HG03571 (cell line): ENCODE measurements around the gene SELENON.

Source experiments
- ATAC-seq: cut with Tn5 transposase; IDR thresholded peaks from one replicate; pipeline ENCODE4 v1.9.1; 2021; ENCODE audit not compliant: unreplicated experiment

Gene SELENON

DNA sequence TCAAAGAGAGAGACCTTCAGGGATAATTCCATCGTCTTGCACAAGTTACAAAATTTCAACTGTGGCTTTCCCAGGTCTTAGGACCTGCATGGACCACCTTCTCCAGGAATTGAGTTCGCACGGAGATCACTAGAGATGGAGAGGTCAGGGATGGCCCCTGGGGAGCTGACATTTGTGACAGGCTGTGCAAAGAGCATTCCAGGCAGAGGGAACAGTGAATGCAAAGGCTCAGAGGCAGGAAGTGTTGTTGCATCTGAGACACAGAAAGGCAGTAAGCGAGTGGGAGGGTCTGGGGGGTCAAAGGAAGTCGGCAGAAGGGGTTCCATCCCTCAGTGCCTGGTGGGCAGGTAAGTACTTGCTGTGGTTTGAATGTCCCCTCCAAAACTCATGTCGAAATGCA lies 9.5 kb upstream of the SELENON start:
- no peak for ATAC-seq

- no peak for ATAC-seq
These were observed 7.9 kb upstream of the SELENON start for GRCh38 chr1:25792115-25792514.

DNA sequence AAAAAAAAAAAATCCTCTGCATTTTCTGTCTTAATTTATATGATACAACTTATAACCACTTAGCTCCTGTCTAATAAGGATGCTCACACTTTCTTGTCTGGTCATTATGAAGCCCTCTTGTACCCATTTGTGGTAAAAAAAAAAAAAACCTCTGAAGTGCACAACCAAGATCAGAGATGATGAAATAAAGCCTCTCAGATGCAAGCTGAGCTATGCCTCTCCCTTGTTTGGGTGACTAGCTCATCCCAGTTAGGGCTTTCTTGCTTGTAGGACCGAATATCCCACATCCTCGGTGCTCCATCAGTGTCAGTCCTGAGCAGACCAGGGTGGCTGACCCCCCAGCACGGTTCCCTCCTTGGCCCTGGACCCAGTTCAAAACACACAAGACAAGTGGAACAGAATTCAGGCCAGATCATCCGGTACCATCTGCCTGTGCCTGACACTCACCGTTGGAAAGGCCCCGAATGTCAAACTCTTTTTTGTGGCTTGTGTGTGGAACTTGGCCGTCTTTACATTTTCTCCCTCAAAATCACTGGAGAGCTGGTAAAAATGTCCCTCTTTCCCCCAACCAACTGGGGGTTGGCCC lies 6.3 kb upstream of the SELENON start:
- no peak for ATAC-seq

DNA sequence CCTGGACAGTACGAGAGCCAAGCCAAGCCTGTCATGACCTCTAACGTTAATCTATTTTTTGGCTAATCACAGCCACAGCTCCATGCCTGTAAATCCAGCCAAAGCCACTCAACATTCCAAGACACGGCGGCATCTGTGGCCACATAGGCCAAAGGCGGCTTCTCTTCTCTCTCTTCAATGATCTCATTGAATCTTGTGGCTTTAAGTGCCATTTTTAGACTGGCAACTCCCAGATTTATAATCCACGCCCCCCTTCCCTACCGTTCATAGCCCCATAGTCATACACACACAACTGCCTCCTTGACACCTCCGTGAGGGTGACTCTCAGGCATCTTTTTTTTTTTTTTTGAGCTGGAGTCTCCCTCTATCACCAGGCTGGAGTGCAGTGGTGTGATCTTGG lies 5.7 kb upstream of the SELENON start:
- no peak for ATAC-seq

DNA sequence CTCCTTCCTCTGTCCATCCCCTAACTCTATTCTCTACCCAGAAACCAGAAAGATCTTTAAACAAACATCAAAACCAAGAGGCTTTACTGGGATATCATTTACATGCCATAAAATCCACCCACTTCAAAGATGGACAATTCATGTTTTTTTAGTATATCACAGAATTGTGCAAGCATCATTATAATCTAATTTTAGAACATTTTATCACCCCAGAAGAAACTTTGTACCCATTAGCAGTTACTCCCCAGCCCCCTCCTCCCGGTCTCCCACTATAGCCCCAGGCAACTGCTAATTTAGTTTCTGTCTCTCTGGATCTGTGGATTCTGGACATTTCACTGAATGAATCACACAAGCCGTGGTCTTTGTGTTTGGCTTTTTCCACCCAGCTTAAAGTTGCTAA lies 4.8 kb upstream of the SELENON start:
- no peak for ATAC-seq

DNA sequence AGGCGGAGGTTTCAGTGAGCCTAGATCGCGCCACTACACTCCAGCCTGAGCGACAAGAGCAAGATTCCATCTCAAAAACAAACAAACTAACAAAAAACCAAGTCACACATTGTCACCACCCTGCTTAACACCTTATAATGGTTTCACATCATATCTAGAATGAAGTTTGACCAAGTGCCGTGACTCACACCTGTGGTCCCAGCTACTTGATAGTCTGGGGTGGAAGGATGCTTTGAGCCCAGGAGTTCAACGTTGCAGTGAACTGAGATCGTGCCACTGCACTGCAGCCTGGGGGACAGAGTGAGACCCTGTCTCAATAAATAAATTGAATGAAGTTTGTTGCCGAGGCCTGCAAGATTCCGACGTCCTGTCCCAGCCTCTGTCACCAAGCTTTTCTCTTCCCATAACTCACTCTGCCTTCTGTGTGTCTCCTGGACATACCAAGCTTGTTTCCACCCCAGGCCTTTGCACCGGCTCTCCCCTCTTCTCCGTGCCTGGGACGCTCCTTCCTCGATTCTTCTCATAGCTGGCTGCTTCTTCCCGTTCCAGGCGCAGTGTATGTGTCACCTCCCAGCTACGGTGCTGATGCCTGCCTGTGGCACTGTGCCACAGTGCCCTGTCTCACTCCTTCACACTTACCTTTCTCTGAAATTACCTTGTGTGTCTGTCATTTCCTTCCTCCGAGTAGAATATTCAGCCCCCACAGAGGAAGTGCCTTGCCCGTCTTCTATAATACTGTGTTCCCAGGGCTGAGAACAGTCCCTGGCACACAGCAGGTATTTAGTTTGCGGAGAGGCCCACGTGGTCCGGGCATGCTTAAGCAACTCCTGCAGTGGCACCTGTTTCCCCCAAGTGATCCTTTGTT lies 3.8 kb upstream of the SELENON start:
- no peak for ATAC-seq

- no peak for ATAC-seq
These were observed 3.1 kb upstream of the SELENON start for GRCh38 chr1:25796811-25797458.

GRCh38 chr1:25797939-25798338 lies 2.1 kb upstream of the SELENON start:
- ATAC-seq, result no peak

DNA sequence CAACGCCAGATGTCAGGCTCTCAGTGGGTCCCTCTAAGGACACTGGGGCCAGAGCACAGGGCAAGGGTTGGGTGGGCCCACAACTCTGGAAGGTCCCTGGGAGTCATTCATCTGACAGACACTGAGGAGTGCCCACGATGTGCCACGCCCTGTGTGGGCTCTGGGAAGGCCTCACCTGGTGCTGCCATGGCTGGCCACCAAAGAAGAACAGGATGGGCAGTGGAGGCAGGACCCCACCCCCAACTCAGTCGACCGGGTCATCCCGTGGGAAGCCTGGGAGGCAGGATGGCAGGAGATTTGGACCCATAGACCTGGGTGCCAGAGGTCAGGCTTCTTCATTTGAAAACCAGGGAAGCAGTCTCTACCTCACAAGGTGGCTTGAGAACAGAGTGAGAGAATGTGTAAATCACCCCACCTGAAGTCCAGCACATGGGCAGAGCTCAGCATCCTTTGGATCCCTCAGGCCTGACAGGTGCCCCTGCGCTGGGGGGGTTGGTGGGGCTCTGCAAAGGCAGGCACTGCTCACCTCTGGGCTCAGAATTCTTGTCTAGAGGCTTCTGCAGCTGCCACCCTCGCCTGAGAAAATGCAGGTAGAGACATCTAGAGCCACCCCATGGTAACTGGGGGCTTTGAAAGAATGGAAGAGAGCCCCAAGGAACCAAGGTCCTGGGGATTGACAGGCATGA lies 1.2 kb upstream of the SELENON start:
- no peak for ATAC-seq

- ATAC-seq, result no peak
These were observed 550 bp upstream of the SELENON start for GRCh38 chr1:25799352-25799934.

DNA sequence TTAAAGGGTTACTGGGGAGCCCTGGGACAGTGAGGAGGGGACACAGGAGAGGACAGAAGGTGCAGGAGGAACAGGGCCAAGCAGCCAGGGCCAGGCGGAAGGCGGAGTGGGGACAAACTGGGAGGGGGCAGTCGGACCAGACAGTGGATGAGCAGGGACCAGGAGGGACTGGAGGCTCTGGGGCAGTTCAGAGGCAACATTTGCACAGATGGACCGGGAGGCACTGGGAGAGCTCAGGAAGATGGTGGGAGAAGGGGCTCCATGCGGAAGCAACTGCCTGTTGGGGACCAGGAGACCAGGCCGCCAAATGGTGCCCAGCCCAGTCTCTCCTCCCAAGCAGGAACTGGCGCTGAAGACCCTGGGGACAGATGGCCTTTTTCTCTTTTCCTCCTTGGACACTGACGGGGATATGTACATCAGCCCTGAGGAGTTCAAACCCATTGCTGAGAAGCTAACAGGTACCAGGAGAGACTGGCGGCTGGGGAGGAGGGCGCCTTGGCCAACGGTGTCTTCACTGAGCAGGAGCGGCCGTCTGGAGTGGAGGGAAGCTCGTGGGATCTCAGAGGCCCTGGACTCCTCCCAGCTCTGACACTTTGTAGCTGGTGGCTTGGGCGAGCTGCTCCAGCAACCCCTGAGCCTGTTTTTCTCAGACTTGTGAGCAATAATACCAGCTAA lies 847 bp downstream of the SELENON start:
- ATAC-seq, result no peak

- no peak for ATAC-seq
These were observed 2.9 kb downstream of the SELENON start for GRCh38 chr1:25802915-25803314.

- no peak for ATAC-seq
These were observed 3.4 kb downstream of the SELENON start for GRCh38 chr1:25803368-25803767.

DNA sequence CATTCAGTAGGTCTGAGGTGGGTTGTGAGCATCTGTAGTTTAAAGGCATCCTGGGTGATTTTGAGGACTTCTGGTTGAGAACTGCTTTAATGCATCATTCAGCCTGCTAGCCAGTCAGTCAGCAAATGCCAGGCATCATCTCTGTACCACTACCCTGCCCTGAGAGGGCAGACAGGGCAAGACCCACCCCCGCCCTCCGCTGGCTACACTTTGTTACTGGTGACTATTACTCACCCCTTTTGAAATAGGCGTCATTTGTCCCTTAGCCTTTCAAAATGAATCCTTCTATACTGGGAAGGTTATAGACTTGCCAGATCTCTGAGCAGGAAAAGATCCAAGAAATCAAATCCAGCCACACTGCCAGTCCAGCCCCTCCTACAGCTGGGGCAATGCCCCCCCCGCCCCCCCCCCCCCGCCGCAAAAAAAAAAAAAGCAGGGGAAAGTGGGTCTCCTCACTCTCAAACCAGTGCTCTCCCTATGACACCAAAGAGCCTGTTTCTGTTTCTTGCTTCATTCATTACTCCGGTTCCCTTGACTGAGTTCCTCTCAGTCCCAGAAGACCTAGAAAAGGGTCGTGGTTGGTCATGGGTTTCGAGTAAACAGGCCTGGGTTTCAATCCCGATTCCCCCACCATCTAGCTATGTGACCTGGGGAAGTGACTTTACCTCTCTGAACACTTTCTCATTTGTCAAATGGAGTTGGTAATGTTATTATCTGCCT lies 4.4 kb downstream of the SELENON start:
- no peak for ATAC-seq

GRCh38 chr1:25804964-25805862 lies 5.2 kb downstream of the SELENON start:
- no peak for ATAC-seq

- ATAC-seq, result no peak
These were observed 5.9 kb downstream of the SELENON start for GRCh38 chr1:25805863-25806225.

GRCh38 chr1:25806418-25806817 lies 6.4 kb downstream of the SELENON start:
- ATAC-seq, result no peak

- ATAC-seq, result no peak
These were observed 7.7 kb downstream of the SELENON start for GRCh38 chr1:25807480-25808390.
